ENCODE data around the gene PBX2.

Gene PBX2

DNA sequence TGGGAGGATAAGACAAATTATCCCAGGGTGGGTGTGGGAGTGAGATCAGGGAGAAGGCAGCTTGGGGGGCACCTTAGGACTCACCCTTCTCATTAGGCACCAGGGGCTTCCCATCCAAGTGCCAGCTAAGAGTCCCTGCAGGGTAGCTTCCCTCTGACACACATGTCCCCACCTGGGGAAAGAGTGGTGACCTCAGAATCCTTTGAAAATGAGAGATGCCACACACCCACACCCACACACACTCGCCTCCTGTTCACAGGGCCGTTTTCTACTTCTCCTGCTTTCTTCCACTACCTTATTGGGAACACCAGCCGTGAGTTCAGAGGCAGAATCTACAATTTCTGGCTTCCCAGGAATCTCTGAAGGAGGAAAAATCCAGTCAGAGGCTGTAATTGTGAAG, 7.0 kb downstream of the PBX2 start:
- no peaks in the 10 kb centered on the region for H3K27me3 ChIP-seq (ENCODE audit: insufficient read depth, poor library complexity, severe bottlenecking)
- DNase-seq (ENCODE audit: low read depth in 1 of 2, low spot score in 1 of 2) = no peak
- H3K27ac ChIP-seq (replicated peaks) = no peak overlapping the region
- TF ChIP-seq SPI1 (IDR thresholded peaks at IDR 0.05; ENCODE audit: borderline replicate concordance, low read depth) (no peak), POLR2AphosphoS5 (IDR thresholded peaks at IDR 0.05; ENCODE audit: low read depth) (no peak), GABPA (IDR thresholded peaks at IDR 0.05; ENCODE audit: low read depth) (no peak)
- TF ChIP-seq, protein P1, sequence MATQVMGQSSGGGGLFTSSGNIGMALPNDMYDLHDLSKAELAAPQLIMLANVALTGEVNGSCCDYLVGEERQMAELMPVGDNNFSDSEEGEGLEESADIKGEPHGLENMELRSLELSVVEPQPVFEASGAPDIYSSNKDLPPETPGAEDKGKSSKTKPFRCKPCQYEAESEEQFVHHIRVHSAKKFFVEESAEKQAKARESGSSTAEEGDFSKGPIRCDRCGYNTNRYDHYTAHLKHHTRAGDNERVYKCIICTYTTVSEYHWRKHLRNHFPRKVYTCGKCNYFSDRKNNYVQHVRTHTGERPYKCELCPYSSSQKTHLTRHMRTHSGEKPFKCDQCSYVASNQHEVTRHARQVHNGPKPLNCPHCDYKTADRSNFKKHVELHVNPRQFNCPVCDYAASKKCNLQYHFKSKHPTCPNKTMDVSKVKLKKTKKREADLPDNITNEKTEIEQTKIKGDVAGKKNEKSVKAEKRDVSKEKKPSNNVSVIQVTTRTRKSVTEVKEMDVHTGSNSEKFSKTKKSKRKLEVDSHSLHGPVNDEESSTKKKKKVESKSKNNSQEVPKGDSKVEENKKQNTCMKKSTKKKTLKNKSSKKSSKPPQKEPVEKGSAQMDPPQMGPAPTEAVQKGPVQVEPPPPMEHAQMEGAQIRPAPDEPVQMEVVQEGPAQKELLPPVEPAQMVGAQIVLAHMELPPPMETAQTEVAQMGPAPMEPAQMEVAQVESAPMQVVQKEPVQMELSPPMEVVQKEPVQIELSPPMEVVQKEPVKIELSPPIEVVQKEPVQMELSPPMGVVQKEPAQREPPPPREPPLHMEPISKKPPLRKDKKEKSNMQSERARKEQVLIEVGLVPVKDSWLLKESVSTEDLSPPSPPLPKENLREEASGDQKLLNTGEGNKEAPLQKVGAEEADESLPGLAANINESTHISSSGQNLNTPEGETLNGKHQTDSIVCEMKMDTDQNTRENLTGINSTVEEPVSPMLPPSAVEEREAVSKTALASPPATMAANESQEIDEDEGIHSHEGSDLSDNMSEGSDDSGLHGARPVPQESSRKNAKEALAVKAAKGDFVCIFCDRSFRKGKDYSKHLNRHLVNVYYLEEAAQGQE (IDR thresholded peaks at IDR 0.05; ENCODE audit: insufficient replicate concordance, low read depth) = no peak
- TF ChIP-seq, protein P2, sequence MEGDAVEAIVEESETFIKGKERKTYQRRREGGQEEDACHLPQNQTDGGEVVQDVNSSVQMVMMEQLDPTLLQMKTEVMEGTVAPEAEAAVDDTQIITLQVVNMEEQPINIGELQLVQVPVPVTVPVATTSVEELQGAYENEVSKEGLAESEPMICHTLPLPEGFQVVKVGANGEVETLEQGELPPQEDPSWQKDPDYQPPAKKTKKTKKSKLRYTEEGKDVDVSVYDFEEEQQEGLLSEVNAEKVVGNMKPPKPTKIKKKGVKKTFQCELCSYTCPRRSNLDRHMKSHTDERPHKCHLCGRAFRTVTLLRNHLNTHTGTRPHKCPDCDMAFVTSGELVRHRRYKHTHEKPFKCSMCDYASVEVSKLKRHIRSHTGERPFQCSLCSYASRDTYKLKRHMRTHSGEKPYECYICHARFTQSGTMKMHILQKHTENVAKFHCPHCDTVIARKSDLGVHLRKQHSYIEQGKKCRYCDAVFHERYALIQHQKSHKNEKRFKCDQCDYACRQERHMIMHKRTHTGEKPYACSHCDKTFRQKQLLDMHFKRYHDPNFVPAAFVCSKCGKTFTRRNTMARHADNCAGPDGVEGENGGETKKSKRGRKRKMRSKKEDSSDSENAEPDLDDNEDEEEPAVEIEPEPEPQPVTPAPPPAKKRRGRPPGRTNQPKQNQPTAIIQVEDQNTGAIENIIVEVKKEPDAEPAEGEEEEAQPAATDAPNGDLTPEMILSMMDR (IDR thresholded peaks at IDR 0.05; ENCODE audit: insufficient read depth, low read length) = no peak
- no peak overlapping the region for H3K4me3 ChIP-seq (replicated peaks; ENCODE audit: insufficient read depth, low read length)

DNA sequence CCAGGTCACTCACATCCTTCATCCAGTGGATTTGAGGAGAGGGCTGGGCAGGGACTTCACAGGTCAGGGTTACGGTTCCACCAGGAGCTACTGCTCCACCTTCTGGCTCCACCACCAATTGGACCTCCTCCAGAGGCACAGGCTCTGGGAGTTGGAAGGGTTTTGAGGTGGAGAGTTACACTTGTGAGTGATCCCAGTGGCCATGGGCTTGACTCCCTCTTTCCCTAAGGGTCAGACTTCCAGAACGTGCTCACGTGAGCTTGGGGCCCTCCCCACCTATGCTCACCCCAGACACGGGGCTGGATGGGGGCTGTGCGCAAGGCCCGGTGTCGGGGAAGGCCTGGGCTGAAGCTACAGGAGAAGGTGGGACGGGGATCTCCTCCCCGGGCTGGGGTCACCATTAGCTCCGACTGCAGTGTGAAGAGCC, 7.4 kb downstream of the PBX2 start:
- H3K27me3 ChIP-seq (ENCODE audit: insufficient read depth, poor library complexity, severe bottlenecking) = no peaks in the 10 kb centered on the region
- no peak overlapping the region for H3K4me3 ChIP-seq (replicated peaks; ENCODE audit: insufficient read depth, low read length)
- H3K27ac ChIP-seq (replicated peaks) = no peak overlapping the region
- TF ChIP-seq SPI1 (IDR thresholded peaks at IDR 0.05; ENCODE audit: borderline replicate concordance, low read depth) = no peak
- no peak for TF ChIP-seq POLR2AphosphoS5 (IDR thresholded peaks at IDR 0.05; ENCODE audit: low read depth)
- TF ChIP-seq GABPA (IDR thresholded peaks at IDR 0.05; ENCODE audit: low read depth) = no peak
- TF ChIP-seq, protein P1 (IDR thresholded peaks at IDR 0.05; ENCODE audit: insufficient replicate concordance, low read depth) = no peak
- TF ChIP-seq, protein P2 (IDR thresholded peaks at IDR 0.05; ENCODE audit: insufficient read depth, low read length) = no peak
- DNase-seq (ENCODE audit: low read depth in 1 of 2, low spot score in 1 of 2) = no peak

DNA sequence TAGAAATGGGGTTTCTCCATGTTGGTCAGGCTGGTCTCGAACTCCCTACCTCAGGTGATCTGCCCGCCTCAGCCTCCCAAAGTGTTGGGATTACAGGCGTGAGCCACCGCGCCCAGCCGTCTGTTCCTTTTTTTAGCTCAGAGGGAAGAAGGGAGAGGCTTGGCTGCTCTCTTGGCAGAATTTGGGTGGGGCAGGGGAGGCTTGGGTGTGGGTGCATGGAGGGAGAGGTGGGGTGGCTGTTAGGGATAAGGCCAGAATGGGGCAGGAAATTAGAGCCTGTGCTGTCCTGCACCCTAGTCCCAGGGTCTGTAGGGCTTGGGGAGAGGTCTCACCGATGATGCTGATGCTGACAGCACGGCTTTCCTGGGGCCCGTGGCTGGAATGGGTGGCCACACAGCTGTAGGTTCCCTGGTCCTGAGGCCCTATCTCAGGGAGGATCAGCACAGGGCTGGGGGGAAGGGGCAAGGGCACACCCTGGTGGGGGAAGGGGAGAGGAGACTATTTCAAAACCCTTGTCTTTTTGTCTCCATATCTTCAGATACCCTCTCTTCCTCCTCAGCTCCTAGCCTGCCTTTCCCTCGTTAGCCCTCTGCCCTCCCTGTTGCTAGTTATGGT, 8.0 kb downstream of the PBX2 start:
- Histone ChIP-seq H3K4me3 (replicated peaks; ENCODE audit: insufficient read depth, low read length) (no peak overlapping the region), H3K27ac (replicated peaks) (no peak overlapping the region), H3K27me3 (ENCODE audit: insufficient read depth, poor library complexity, severe bottlenecking) (no peaks in the 10 kb centered on the region)
- DNase-seq (ENCODE audit: low read depth in 1 of 2, low spot score in 1 of 2) = no peak
- TF ChIP-seq, protein P1 (IDR thresholded peaks at IDR 0.05; ENCODE audit: insufficient replicate concordance, low read depth) = no peak
- TF ChIP-seq, protein P2 (IDR thresholded peaks at IDR 0.05; ENCODE audit: insufficient read depth, low read length) = no peak
- TF ChIP-seq GABPA (IDR thresholded peaks at IDR 0.05; ENCODE audit: low read depth) = no peak
